ENCODE measurements around the gene CHRM4.

CHRM4 gene

DNA sequence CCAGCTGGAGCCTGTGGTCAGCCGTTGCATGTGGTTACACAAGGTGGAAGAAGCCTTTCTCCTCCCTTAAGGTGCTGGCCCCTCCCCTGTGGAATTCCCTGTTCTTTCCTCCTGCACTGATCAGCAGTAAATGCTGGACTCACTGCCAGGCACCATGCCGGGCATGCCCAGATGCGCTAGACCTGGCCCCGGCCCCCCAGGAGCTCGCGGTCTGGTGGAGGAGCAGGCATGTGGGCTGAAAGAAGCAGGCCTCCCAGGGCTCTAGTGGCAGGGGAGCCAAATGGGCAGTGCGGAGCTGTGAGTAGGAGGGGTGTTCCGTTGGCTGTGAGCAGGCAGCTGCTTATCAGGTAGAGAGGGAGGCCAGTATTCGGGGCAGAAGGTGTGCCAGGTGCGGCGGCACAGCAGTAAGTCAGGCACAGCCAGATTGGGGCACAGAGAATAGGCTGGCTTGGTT is 34.1 kb downstream of the CHRM4 start:
- Mint-ChIP-seq H3K4me1 (ENCODE audit: low read depth) (peaks cover 80% of the 10 kb centered on the region), H3K4me3 (no peak overlapping the region)

DNA sequence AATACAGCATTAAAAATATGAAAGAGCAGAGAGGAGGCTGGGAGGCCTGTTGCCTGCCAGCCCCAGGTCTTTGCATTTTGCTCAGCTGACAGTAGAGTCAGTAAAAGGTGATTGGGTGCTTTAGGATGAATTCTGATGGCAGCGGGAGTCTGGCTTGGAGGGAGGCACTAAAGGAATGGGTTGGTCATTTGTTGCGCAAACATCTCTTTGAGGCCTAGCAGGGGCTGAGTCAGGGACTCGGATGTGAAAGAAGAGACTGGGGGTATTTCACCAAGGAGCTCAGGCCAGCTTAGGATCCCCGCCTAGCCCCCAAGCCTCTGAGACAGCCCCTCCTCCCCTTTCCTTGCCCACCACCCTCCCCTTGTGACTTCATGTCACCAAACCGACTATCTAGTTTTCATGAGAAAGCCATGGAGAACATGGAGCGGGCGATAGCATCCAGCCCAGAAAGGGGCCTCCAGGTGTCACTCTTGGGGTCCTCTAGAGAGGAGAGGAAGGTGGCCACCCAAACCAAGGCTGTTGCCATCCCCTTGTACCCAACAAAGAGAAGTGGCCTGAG is 34.6 kb downstream of the CHRM4 start:
- H3K9me3 Mint-ChIP-seq, result no peaks in the 10 kb centered on the region
- H3K27ac Mint-ChIP-seq, result peak overlapping the region; percentile 69
- H3K36me3 Mint-ChIP-seq (ENCODE audit: low read depth), result no peaks in the 10 kb centered on the region
- no peak overlapping the region for H3K4me3 Mint-ChIP-seq
- H3K27me3 Mint-ChIP-seq, result no peaks in the 10 kb centered on the region
- H3K4me1 Mint-ChIP-seq (ENCODE audit: low read depth), result peaks cover 79% of the 10 kb centered on the region

More for the DNA sequence above, 34.1 kb downstream of the CHRM4 start:
- no peaks in the 10 kb centered on the region for H3K27me3 Mint-ChIP-seq
- peak overlapping the region; percentile 40 for H3K27ac Mint-ChIP-seq
- H3K36me3 Mint-ChIP-seq (ENCODE audit: low read depth), result no peaks in the 10 kb centered on the region
- H3K9me3 Mint-ChIP-seq, result no peaks in the 10 kb centered on the region

DNA sequence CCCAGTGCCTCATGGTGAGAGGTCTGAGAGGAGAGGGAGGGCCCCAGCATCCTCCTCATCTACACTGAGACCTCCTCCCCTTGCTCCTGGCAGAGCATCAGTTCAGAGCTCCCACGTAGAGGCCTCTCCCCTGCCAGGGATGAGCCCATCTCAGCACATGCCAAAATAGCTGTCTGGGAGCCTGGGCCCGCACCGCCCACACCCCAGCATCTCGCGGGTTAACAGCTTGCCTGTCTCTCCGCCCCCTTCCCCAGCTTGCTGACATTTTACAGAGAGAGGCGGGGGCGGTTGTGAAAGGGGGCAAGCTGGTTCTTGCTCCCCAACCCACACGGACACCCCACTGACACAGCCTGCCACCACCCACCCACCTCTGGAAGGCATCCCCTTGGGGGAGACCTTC is 37.9 kb downstream of the CHRM4 start:
- Mint-ChIP-seq H3K27ac (peak overlapping the region; percentile 88), H3K36me3 (ENCODE audit: low read depth) (peaks cover 7% of the 10 kb centered on the region), H3K4me1 (ENCODE audit: low read depth) (peaks cover 88% of the 10 kb centered on the region)

DNA sequence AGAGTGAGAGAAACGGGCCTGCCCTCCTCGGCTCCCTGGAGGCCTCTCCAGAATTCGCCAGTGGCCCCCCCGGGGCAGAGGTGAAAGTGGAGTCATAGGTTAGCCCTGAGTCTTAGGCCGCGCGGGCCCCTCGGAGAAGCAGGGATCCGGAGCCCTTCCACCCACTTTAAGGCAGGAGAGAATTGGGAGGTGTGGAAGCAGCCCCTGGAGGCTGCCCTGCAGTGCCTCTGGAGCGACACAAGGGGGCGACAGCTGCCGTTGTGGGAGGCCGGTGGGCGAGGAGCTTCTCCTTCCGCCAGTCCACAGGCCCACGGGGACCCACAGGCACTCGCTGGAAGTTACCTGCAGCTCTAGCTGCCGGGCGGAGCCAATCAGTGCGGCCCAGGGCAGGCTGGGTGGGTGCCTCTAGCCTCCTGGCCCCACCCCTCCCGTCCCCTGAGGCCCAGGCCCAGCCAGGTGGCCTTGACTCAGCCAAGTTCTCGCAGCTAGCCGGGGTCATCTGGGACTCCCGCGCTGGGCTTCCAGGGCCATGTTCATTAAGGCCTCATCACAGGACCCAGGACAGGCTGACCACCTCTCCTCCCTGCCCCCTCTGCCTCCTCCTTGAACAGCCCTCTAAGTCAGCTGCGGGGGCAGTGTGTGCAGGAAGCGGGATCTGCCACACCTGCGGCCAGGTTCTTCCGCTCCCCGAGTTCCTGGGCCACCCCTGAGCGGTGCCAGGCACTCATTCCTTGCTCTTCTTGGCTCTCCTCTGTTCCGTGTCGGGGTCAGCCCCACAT is 39.3 kb downstream of the CHRM4 start:
- Mint-ChIP-seq H3K27ac (peak overlapping the region; percentile 88), H3K4me1 (ENCODE audit: low read depth) (peaks cover 81% of the 10 kb centered on the region), H3K27me3 (no peaks in the 10 kb centered on the region)

More for the DNA sequence above, 37.9 kb downstream of the CHRM4 start:
- Mint-ChIP-seq H3K9me3 (no peaks in the 10 kb centered on the region), H3K4me3 (peak overlapping the region; percentile 81), H3K27me3 (no peaks in the 10 kb centered on the region)

DNA sequence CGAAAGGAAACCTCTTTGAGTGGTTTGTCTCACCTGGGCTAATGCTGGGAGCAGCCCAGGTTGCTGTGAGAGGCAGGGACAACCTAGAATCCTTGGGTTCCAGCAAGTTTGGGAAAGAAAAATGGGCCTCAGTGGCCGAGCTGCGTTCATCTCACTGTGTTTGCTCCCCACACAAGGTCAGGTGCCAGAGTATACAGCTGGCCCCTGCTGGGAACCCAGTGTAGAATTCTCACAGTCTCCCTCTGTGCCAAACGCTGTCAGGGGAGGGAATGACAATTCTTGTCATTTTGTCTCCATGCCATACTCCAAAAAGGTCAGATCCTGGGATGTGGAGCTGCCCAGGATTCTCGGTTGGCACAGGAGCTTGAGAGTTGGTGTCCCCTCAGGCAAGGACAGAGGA is 40.0 kb downstream of the CHRM4 start:
- H3K4me3 Mint-ChIP-seq, result peak overlapping the region; percentile 81
- peaks cover 80% of the 10 kb centered on the region for H3K4me1 Mint-ChIP-seq (ENCODE audit: low read depth)

More for the DNA sequence above, 39.3 kb downstream of the CHRM4 start:
- Mint-ChIP-seq H3K9me3 (no peaks in the 10 kb centered on the region), H3K36me3 (ENCODE audit: low read depth) (peaks cover 7% of the 10 kb centered on the region), H3K4me3 (peak overlapping the region; percentile 81)

DNA sequence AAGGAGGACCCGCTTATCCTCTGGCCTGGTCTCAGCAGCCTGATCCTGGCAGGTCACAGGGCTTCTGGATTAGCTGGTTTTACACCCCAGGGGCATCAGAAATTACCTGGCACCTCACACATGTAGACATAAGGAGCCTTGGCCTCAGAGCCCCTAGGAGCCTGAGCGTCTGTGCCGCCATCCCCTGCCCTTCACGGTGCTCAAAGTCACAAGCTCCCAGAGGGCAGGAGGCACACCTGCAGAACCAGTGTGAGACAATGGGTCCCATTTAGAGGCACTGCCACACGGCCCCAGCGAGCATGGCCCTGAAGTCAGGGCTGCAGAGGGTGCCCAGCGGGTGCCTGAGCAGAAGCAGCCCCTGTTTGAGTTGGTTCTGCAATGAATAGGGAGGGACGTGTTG is 40.4 kb downstream of the CHRM4 start:
- Mint-ChIP-seq H3K36me3 (ENCODE audit: low read depth) (peaks cover 7% of the 10 kb centered on the region), H3K27ac (peak overlapping the region; percentile 68), H3K4me3 (peak overlapping the region; percentile 81), H3K27me3 (no peaks in the 10 kb centered on the region), H3K4me1 (ENCODE audit: low read depth) (peaks cover 80% of the 10 kb centered on the region), H3K9me3 (no peaks in the 10 kb centered on the region)

More for the DNA sequence above, 40.0 kb downstream of the CHRM4 start:
- H3K9me3 Mint-ChIP-seq, result no peaks in the 10 kb centered on the region
- H3K27me3 Mint-ChIP-seq, result no peaks in the 10 kb centered on the region
- H3K27ac Mint-ChIP-seq, result peak overlapping the region; percentile 88
- peaks cover 7% of the 10 kb centered on the region for H3K36me3 Mint-ChIP-seq (ENCODE audit: low read depth)

DNA sequence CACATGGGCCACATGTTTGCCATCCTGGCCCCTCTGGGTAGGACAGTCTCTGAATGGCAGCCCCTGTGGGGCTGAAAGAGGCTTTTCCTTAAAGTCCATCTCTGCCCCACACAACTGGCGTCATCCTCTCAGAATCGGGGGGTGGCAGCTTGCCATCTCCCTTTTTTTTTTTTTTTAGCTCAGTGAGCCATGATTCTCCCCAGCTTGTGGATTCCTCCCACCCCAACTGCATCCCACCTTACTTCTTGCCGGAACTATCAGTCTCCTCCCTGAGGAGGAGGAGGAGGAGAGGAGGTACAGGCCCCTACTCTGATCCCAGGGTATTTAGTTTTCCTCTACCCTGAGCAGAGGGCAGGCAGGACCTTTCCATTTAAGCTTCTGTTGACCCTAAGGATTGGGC is 40.9 kb downstream of the CHRM4 start:
- peaks cover 80% of the 10 kb centered on the region for H3K4me1 Mint-ChIP-seq (ENCODE audit: low read depth)
- H3K9me3 Mint-ChIP-seq, result no peaks in the 10 kb centered on the region
- peak overlapping the region; percentile 68 for H3K27ac Mint-ChIP-seq
- peaks cover 7% of the 10 kb centered on the region for H3K36me3 Mint-ChIP-seq (ENCODE audit: low read depth)
- no peak overlapping the region for H3K4me3 Mint-ChIP-seq
- no peaks in the 10 kb centered on the region for H3K27me3 Mint-ChIP-seq

DNA sequence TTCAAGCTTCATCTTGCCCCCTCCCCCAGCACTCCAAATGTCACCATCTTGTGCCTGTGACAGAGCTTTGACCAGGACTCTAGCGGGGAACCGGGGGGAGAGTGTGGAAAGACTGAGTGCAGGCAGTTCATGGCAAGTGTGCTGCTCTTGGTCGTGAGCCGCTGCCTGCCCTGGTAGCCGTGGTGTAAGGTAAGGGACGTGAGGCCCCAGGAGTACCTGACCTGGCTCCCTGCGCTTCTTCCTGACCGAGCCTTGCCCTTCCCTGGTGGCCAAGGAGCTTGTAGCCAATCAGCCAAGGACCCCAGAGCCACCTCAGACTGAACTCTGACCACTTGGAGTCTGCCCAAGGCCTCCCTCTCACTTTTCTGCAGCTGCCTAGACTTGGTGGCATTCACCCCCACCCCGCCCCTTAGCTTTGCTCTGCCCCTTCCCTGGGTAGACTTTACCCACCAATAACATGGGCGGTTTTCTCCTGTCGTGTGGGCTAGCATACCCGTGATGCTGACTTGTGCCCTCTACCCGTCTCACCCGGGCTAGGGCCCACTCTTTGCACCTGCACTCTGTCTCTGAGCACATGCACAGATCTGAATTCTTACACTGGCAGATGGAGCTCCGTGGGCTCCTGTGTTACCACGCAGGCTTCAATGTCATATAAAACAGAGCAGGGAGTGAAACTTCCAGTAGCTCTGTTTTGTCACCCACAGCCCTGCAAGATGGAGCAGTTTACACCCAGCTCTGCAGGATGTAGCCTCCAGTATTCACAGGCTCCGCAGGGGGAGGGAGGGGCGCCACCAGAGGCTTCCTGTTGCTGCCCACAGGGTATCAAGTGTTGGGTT is 42.8 kb downstream of the CHRM4 start:
- H3K9me3 Mint-ChIP-seq, result no peaks in the 10 kb centered on the region
- peaks cover 7% of the 10 kb centered on the region for H3K36me3 Mint-ChIP-seq (ENCODE audit: low read depth)
- peaks cover 81% of the 10 kb centered on the region for H3K4me1 Mint-ChIP-seq (ENCODE audit: low read depth)
- peak overlapping the region; percentile 93 for H3K4me3 Mint-ChIP-seq
- H3K27me3 Mint-ChIP-seq, result no peaks in the 10 kb centered on the region
- peak overlapping the region; percentile 95 for H3K27ac Mint-ChIP-seq

DNA sequence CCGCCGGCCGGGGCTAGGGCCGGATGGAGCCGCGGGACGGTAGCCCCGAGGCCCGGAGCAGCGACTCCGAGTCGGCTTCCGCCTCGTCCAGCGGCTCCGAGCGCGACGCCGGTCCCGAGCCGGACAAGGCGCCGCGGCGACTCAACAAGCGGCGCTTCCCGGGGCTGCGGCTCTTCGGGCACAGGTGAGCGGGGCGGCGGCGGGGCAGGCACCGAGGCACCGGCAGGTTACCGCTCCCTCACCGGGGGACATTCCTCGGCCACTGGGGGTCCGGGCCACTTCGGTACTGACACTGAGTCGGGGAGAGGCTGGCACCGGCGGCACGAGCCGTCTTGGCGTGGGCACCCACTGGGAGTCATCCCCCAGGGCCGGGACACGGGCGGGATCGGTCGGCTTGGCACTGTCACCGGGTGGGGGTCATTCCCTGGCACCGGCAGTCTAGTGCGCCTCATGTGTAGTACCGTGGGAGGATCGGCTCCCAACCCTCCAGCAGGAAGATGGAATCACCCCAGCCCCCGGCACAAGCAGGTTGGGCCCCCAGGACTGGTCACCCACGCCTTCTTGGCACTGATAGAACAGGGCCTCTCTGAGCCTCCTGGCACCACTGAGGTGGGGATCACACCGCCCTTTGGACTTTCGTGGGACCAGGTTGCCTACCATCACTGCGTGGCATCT is 43.8 kb downstream of the CHRM4 start:
- peak overlapping the region; percentile 93 for H3K4me3 Mint-ChIP-seq
- H3K27ac Mint-ChIP-seq, result peak overlapping the region; percentile 95
- peaks cover 73% of the 10 kb centered on the region for H3K4me1 Mint-ChIP-seq (ENCODE audit: low read depth)
- peaks cover 7% of the 10 kb centered on the region for H3K36me3 Mint-ChIP-seq (ENCODE audit: low read depth)
- no peaks in the 10 kb centered on the region for H3K27me3 Mint-ChIP-seq
- no peaks in the 10 kb centered on the region for H3K9me3 Mint-ChIP-seq

DNA sequence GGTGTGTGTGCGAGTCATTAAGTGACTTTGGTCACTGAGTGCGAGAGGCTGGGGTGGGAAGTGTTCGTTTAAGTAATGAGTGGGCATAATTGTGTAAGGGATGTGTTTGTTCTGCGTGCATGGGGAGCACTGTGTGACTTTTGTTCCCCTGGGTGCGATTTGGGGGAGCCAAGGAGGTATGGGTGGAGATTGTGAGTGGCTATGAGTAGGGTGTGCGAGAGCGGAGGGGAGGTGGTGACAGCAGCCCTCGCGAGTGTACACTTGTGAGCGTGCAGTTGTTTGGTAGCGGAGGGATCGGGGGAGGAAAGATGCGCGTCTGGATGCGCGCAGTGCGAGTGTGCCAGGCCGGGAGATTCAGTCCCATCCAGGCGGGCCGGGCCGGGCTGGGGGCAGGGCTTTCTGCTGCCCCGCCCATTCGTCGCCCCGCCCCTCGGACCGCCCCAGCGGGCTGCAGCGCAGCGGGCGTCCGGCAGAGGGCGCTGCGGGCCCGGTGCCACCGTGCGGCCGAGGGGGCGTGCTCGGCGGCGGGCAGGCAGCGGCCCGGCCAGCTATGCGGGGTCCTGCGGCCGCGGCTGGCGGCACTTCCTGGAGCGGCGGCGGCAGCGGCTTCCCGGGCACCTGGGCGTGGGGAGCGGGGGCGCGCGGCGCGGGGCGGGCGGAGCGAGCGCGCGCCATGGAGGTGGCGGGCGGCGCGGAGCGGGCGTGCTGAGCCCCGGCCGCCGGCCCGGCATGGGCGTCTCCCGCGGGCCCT is 44.5 kb downstream of the CHRM4 start, which contains the start of gene DGKZ:
Gene DGKZ (plus strand): TSS at position 578 of the 751 bp plus-strand sequence. CDS start 197 bp downstream, outside the sequence.
- Mint-ChIP-seq H3K27ac (peak within 1 kb of the TSS; percentile 95), H3K27me3 (no peaks in the 10 kb centered on the region), H3K9me3 (no peaks in the 10 kb centered on the region), H3K4me1 (ENCODE audit: low read depth) (peaks cover 74% of the 10 kb centered on the region), H3K4me3 (peak within 1 kb of the TSS; percentile 93), H3K36me3 (ENCODE audit: low read depth) (peaks cover 7% of the 10 kb centered on the region)

DNA sequence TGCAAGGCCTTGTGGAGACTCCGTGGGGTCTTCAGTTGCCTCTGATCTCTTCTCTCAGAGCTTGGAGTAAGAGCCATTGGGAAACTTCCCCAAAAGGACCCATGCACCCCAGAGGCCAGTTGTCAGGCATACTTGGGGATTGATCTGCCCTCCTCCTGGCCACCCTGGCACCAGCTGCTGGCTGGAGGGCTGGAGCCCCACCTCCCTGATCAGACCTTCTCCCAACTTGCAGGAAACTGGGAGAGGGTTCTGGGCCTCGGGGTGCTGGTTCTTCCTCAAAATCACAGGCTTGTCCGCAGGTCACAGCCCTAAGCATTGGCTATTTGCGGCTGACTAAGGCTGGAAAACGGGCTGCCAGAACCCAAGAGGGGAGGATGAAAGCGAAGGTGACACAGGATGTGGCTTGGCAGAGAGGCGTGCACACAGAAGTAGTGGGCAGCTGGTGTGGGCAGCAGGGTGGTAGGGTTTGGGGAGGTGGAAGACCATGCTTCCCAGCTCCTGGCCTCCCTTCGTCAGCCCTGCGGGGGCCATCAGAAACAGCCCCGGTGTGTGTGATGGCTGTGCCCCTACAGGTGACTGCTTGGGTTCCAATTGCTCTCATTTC is 45.6 kb downstream of the CHRM4 start:
- H3K27ac Mint-ChIP-seq, result peak overlapping the region; percentile 84
- H3K9me3 Mint-ChIP-seq, result no peaks in the 10 kb centered on the region
- peak overlapping the region; percentile 75 for H3K4me3 Mint-ChIP-seq
- H3K27me3 Mint-ChIP-seq, result no peaks in the 10 kb centered on the region
- peaks cover 73% of the 10 kb centered on the region for H3K4me1 Mint-ChIP-seq (ENCODE audit: low read depth)
- H3K36me3 Mint-ChIP-seq (ENCODE audit: low read depth), result peaks cover 7% of the 10 kb centered on the region

DNA sequence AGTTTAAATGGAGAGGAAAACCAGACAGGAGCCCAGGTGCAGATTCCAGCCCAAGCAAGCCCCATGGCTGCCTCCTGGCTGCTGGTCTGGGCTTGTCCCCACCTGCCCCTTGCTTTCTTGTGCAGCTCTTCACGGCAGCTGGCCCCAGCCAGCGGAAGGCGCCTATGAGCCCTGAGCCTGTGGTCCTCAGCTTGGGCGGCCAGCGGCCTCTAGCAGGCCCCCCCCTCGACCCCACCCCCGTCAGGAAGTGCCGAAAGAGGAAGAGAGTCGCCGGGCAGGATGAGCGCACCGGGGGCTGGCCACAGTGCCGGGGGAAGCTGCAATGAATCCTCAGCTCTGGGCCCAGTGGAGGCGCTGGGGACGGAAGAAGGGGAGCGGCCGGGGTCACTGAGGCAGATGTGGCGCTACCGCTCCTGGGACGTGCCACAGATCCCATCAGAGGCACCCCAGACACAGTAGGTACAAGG is 46.4 kb downstream of the CHRM4 start:
- Mint-ChIP-seq H3K4me3 (peak overlapping the region; percentile 75), H3K27ac (peak overlapping the region; percentile 72), H3K9me3 (no peaks in the 10 kb centered on the region), H3K27me3 (no peaks in the 10 kb centered on the region), H3K36me3 (ENCODE audit: low read depth) (peaks cover 7% of the 10 kb centered on the region), H3K4me1 (ENCODE audit: low read depth) (peaks cover 67% of the 10 kb centered on the region)

DNA sequence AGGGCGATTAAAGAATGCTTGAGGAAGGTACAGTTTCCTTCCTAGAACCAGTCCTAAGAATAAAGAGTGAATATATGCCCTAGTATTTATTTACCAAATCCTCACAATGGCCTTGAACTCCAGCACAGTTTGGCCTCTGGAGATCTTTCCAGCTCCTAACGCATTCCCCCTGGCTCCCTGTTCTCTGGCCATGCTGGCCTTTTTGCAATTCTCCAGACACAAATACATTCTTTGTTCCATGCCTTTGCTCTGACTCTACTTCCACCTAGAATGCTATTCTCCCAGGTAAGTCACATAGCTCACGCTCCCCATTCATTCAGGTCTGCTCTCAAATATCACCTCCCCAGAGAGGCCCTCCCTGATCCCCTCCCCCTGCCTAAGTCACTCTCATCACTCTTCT is 48.1 kb downstream of the CHRM4 start:
- H3K27me3 Mint-ChIP-seq, result no peaks in the 10 kb centered on the region
- H3K4me3 Mint-ChIP-seq, result no peak overlapping the region
- H3K4me1 Mint-ChIP-seq (ENCODE audit: low read depth), result peaks cover 56% of the 10 kb centered on the region
- H3K36me3 Mint-ChIP-seq (ENCODE audit: low read depth), result no peaks in the 10 kb centered on the region
- no peak overlapping the region for H3K27ac Mint-ChIP-seq
- H3K9me3 Mint-ChIP-seq, result no peaks in the 10 kb centered on the region
